GM19324 (cell line): ENCODE measurements around the gene C20orf202.
"Not testable (repeated sequence)": the region's sequence is repeated elsewhere in the genome, so short reads cannot be mapped to it uniquely, and the experiment has no call there.

Source experiments
- ATAC-seq: cut with Tn5 transposase; IDR thresholded peaks from one replicate; pipeline ENCODE4 v1.9.1; 2021; ENCODE audit warnings: mild to moderate bottlenecking, moderate library complexity; ENCODE audit not compliant: unreplicated experiment, low FRiP score

C20orf202 gene

DNA sequence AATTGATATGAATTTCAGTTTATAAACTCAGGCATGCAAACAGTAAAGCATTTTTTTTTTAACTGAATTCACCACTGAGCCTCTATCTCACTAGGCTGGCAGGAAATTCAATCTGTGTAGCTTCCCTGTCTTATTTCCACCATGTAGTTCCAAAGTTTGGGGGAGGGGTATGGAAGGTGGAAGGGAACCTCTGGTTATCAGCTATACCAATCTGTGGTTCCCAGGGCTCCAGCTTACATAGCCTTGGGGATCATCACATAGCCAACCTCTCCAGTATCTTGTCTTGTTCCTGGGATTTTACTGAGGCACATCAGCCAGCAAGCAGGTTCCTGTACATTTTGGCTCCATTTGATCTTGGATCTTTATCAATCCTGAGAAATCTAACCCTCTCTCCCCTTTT lies 38.2 kb downstream of the C20orf202 start:
- ATAC-seq, result no peak

- ATAC-seq, result no peak
These were observed 38.8 kb downstream of the C20orf202 start for GRCh38 chr20:1242099-1242498.

- no peak for ATAC-seq
These were observed 39.3 kb downstream of the C20orf202 start for GRCh38 chr20:1242530-1242929.

- no peak for ATAC-seq
These were observed 42.3 kb downstream of the C20orf202 start for GRCh38 chr20:1245578-1245977.

DNA sequence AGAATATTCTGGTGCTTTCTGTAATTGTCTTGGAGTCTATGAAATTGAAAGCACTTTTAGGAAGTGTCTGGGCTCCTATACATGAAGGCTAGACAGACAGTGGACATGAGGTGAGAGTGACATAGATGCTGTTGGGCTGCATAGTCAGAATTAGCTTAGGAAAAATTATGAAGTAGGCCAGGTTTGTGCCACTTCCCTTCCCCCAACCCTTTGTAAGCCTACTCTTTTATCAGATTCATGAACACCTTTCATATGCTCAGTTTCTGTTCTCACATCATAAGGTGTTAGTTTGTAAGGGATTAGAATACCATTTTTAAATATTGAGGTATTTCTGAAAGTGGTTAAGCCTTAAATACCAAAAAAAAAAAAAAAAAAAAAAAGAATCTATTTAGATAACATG lies 44.4 kb downstream of the C20orf202 start:
- no peak for ATAC-seq

DNA sequence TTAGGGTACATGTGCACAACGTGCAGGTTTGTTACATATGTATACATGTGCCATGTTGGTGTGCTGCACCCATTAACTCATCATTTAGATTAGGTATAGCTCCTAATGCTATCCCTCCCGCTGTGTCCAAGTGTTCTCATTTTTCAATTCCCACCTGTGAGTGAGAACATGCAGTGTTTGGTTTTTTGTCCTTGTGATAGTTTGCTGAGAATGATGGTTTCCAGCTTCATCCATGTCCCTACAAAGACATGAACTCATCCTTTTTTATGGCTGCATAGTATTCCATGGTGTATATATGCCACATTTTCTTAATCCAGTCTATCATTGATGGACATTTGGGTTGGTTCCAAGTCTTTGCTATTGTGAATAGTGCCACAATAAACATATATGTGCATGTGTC lies 47.0 kb downstream of the C20orf202 start:
- ATAC-seq, result not testable (repeated sequence)

GRCh38 chr20:1252416-1252815 lies 49.2 kb downstream of the C20orf202 start:
- no peak for ATAC-seq

DNA sequence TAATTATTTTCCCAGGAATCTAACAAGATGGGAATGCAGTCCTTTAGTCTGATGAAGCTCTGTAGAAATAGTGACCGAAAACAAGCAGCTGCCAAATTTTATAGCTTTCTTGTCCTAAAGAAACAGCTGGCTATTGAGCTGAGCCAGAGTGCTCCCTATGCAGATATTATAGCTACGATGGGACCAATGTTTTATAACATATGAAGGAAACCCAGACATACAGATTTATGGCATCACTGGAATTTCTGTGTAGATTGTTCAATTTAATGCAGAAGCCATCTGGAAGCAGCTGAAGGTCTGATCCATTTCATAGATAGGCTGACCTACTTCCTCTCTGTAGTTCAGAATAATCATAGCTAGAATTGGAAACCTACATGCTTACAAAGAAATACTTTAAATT lies 51.0 kb downstream of the C20orf202 start:
- no peak for ATAC-seq

DNA sequence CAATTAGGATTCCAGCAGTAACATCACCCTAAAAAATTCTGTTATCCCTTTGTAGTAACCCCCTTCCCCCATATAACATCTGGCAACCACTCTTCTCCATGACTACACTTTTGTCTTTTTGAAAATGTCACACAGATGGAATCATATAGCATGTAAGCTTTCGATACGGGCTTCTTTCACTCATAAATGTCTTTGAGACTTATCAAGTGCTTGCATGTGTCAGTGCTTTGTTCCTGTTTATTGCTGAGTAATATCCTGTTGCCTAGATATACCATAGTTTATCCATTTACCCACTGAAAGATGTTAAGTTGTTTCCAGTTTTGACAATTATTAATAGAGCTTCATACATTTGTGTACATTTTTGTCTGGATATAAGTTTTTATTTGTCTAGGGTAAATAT lies 52.4 kb downstream of the C20orf202 start:
- ATAC-seq, result no peak
